Psoas muscle (tissue), 8 donors: ENCODE data around the gene KDR. TPM values are rescaled to one million over a fixed set of nuclear protein-coding genes. Genes with fewer than 3 reads are reported as not detected.

ENCODE experiments used
- ATAC-seq, 4 donors: fragments of 200-7000 bp; cut with Tn5 transposase; one replicate each; pipeline ENCODE4 v1.9.1; 2020; ENCODE audit warnings: moderate library complexity in 3 of 4, mild to moderate bottlenecking in 2 of 4
- DNase-seq, 2 donors: peaks; one replicate each; pipeline ENCODE4 v3.0.0-alpha.2; 2020
- H3K27ac ChIP-seq: fragments of 200-600 bp; one replicate; pipeline ENCODE4 v1.8.0; 2022
- H3K27me3 ChIP-seq, 3 donors: fragments of 200-600 bp in 1 of 3; one replicate each; pipeline versions ENCODE4 v1.6.1 to v1.8.0; 2013 to 2022; ENCODE audit warnings: low read length in 2 of 3, mild to moderate bottlenecking in 2 of 3, moderate library complexity in 1 of 3; ENCODE audit not compliant: insufficient read depth in 3 of 3
- H3K36me3 ChIP-seq, 2 donors: fragments of 200-600 bp in 1 of 2; one replicate each; pipeline versions ENCODE4 v1.6.1 to v1.8.0; 2013 to 2022; ENCODE audit warnings: low read depth in 1 of 2, mild to moderate bottlenecking in 1 of 2, moderate library complexity in 1 of 2; ENCODE audit not compliant: insufficient read depth in 1 of 2
- H3K4me1 ChIP-seq: fragments of 200-600 bp; one replicate; pipeline ENCODE4 v1.8.0; 2022
- H3K4me3 ChIP-seq: fragments of 200-600 bp; one replicate; pipeline ENCODE4 v1.8.0; 2022; ENCODE audit warnings: mild to moderate bottlenecking
- H3K9me3 ChIP-seq: fragments of 200-600 bp; one replicate; pipeline ENCODE4 v1.8.0; 2022
- CTCF ChIP-seq: fragments of 200-600 bp; IDR thresholded peaks from one replicate; pipeline ENCODE4 v1.8.0; 2022; ENCODE audit warnings: antibody characterized with exemption
- WGBS, 3 donors: extraction: QIAGEN DNeasy Blood & Tissue Kit; methylation state at CpG; one replicate each; pipeline versions ENCODE4 v1.1.6 to v1.1.7; 2013; 5-methylcytosine and 5-hydroxymethylcytosine counted together
- intact Hi-C, 2 donors: fragments of 100-400 bp; cut with DNase I; formaldehyde crosslinking; loops; one replicate each; pipeline versions ENCODE4 v1.11.0 to v1.14.2; 2022
- polyA plus RNA-seq, 3 donors: library from polyadenylated mRNA; stranded (reverse); fragments of 200-250 nt; gene quantifications; one replicate each; pipeline ENCODE4 v1.2.3, GENCODE V29; 2013
- total RNA-seq, 4 donors: library from RNA; stranded (reverse); fragmentation: NEBNext Ultra II Directional in 2 of 4; extraction: Animal tissue kit (Norgen Biotek cat#: 25700) in 2 of 4; gene quantifications; one replicate each; pipeline versions ENCODE4 v1.2.1 to v1.2.4, GENCODE V29; 2021 to 2023
- donor health status: healthy with polysubstance abuse.
- donor health status: DM: no; HTN: no; CAD: no; lungs with moderate emphysema.
- donor health status: Bipolar disorder and iron deficiency.
- donor health status: healthy.
- donor health status: DM: yes; HTN: yes; CAD: no.
- donor health status: DM: no; HTN: no; CAD: no.
- donor health status: DM: no; HTN: no; CAD: no.
- donor health status: DM: yes; HTN: yes; CAD: no.

The KDR gene
- total and polyA plus RNA-seq, 7 donors, result 3.6 to 19.4 (median 6.1) TPM

DNA sequence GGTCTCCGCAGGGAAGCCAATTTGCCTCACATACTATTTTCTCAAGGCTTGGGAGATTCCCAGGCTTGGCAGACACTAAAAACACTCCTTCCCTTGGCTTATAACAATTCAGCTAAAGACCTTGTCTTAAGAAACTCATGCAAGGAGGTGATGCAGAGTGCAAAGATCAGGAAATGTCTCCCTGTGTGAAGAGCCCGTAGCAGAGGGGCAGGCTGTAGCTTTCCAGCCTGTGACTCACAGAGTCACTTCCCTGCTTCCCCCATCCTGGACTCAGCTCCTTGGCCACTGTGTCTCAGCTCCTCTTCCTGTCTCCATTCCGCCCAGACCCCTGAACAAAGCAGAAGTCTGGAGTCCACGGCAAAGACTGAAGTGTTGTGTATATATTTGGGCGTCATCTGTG, 56.1 kb downstream of the KDR start:
- intact Hi-C loops, result no loop called here
- Histone ChIP-seq H3K27me3 (no peaks in the 10 kb centered on the region), H3K36me3 (no peaks in the 10 kb centered on the region), H3K4me3 (no peak overlapping the region), H3K4me1 (no peaks in the 10 kb centered on the region), H3K9me3 (no peaks in the 10 kb centered on the region), H3K27ac (peak overlapping the region; percentile 60)
- DNase-seq (no peak), ATAC-seq (peak; percentile 42 to 58 (median 52))
- no peak for TF ChIP-seq CTCF
- WGBS, 3 donors, result 66 to 85% (median 70%) methylated on average over 5 of the region's 5 CpGs

DNA sequence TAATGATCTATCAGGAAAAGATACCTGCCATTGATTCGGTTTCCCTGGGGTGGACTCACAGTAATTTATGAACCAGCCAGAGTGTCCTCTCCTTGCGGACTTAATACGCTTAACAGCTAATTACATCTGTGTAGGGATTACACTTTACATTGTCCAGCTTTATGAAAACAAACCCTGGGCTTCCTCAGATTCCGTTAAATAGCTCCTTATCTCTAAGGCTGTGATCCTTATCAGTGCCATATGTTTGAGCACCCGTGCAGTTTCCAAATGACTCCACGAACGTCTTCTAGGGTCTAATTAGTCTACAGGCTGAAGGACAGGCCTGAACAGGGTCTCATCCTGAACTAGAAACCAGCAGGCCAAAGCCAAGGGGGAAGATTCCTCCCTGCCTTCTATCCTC, 56.9 kb downstream of the KDR start:
- Histone ChIP-seq H3K4me1 (no peaks in the 10 kb centered on the region), H3K4me3 (no peak overlapping the region), H3K27ac (peak overlapping the region; percentile 60), H3K9me3 (no peaks in the 10 kb centered on the region), H3K27me3 (no peaks in the 10 kb centered on the region), H3K36me3 (no peaks in the 10 kb centered on the region)
- TF ChIP-seq CTCF, result no peak
- intact Hi-C loops, result no loop called here
- DNase-seq, result no peak
- WGBS, 3 donors, result 59 to 64% (median 61%) methylated on average over 7 of the region's 7 CpGs
- no peak for ATAC-seq

DNA sequence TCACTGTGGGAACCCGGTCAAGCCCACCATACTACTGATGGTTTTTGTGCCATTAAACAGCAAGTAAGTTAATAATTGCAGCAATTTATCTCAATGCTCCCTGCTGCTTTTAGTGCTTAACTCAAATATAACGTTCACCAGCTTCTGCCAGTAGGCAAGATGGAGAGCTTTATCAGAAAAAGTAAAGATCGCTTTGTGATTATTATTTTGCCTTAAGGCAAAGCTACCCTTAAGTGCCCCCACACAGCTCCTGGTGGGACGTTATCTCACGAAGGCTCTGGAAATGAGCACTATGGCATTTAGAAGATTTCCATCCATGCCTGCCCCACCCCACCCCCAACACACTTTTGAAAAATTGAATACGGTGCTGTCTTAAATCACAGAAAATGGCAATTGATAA, 59.4 kb downstream of the KDR start:
- no peak for DNase-seq
- Histone ChIP-seq H3K27me3 (no peaks in the 10 kb centered on the region), H3K4me1 (no peaks in the 10 kb centered on the region), H3K36me3 (no peaks in the 10 kb centered on the region), H3K9me3 (no peaks in the 10 kb centered on the region), H3K27ac (no peak overlapping the region), H3K4me3 (no peak overlapping the region)
- WGBS, 3 donors, result 80 to 86% (median 83%) methylated on average over 6 of the region's 6 CpGs
- ATAC-seq, result no peak
- no peak for TF ChIP-seq CTCF
- intact Hi-C loops, result no loop called here

- no peak for TF ChIP-seq CTCF
- Histone ChIP-seq H3K36me3 (no peaks in the 10 kb centered on the region), H3K27ac (no peak overlapping the region), H3K27me3 (no peaks in the 10 kb centered on the region), H3K4me1 (no peaks in the 10 kb centered on the region), H3K4me3 (no peak overlapping the region), H3K9me3 (no peaks in the 10 kb centered on the region)
- ATAC-seq (no peak), DNase-seq (no peak)
- intact Hi-C loops, result no loop called here
- WGBS, 3 donors, result 73 to 81% (median 81%) methylated on average over 4 of the region's 4 CpGs
Observed at GRCh38 chr4:55055529-55055928, 69.9 kb downstream of the KDR start.

DNA sequence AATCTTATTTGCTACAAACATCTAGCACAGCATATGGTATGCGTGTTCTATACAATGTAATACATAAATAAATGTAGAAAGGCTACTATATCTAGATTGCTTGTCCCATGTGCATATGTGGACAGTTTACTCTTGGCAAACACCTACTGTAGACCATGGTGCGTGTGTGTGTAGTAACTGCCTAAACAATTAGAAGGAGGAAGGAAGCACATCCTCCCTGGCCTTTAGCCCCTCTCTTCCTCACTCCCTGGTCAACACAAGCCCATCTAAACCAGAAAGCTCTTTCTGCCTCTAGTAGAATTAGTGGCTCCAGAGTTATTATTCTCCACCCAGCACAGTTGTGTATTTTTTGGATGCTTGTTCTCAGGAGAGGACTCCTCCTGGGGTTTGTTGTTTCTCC, 73.9 kb downstream of the KDR start:
- TF ChIP-seq CTCF, result no peak
- H3K27ac ChIP-seq, result no peak overlapping the region
- intact Hi-C loops, result no loop called here
- peaks cover 5% of the 10 kb centered on the region for H3K4me1 ChIP-seq
- WGBS, 3 donors, result 69 to 77% (median 77%) methylated on average over 2 of the region's 2 CpGs
- H3K9me3 ChIP-seq, result peaks cover 7% of the 10 kb centered on the region
- no peak overlapping the region for H3K4me3 ChIP-seq
- no peaks in the 10 kb centered on the region for H3K36me3 ChIP-seq
- no peak for DNase-seq
- ATAC-seq, result no peak
- H3K27me3 ChIP-seq, result no peaks in the 10 kb centered on the region
